UCSD-AML1 (cell line): ENCODE measurements around the gene TRRAP.
"Not testable (repeated sequence)": the region's sequence is repeated elsewhere in the genome, so short reads cannot be mapped to it uniquely, and the experiment has no call there.

Source experiments
- DNase-seq: peaks from one replicate; lab custom pipeline; 2025; ENCODE audit not compliant: unreplicated experiment; lab: John Stamatoyannopoulos, UW

TRRAP gene

GRCh38 chr7:99044858-99045257, 166.5 kb downstream of the TRRAP start:
- not testable (repeated sequence) for DNase-seq

- not testable (repeated sequence) for DNase-seq
These were observed 167.9 kb downstream of the TRRAP start for GRCh38 chr7:99046262-99046661.

DNA sequence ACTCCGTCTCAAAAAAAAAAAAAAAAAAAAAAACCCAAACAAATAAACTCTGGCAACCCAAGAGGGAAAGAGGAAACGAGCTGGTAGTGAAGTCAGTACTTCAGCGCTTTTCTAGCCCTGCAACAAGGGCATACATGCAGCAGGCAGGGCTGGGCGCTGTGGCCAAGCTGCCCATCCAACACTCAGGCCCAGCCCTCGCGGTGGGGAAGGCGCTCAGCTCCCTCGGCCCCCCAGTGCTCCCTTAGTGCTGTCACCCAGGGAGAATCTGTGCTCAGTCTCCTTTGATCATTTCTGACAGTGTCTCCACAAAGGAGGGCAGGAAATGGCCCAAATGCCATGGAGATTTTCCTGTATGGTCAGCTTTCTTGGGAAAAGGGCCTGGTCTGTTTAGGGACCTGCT, 168.4 kb downstream of the TRRAP start:
- DNase-seq, result no peak

DNA sequence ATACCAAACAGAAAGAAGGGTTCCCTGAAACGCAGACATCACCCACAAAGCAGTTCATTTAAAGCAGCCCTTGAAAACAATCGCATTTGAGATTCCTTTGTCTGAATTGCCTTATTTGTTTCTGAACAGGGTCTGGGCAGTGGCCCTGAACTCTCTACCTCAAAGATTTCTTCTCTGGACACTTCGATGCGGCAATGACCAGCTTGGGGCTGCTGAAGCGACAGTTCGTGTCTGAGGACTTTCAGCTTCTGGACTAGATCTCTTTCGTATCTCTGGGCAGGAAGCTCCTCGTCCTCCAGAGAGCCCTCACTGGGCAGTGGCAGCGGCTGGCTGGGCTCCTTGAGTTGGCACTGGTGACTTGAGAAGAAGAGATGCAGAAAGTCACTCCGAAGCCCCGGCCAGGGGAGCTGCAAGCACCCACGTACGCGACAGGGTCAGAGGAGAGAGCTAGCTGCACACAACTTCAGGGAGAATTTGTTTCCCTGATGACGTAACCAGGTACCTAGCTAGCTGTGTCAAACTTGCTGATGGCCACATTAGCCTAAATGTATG, 169.3 kb downstream of the TRRAP start:
- no peak for DNase-seq

DNA sequence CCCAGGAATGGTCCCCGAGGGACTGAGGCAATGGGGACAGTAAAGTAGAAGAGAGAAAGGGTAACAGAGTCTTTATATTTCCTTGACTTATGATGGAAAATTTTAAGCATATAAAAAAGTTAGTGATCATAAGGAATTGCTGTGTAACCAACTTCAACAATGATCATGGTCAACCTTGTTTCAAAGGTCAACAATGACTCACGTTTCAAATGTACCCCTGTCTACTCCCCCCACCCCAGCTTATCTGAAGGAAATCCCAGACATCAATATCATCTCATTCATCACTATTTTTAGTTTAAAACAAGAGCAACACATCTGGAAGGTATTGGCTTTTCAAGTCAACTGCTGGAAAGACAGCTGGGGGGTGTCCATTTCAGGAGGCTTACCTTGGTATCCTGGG, 172.6 kb downstream of the TRRAP start:
- DNase-seq, result no peak

GRCh38 chr7:99054781-99055180, 176.4 kb downstream of the TRRAP start:
- no peak for DNase-seq

DNA sequence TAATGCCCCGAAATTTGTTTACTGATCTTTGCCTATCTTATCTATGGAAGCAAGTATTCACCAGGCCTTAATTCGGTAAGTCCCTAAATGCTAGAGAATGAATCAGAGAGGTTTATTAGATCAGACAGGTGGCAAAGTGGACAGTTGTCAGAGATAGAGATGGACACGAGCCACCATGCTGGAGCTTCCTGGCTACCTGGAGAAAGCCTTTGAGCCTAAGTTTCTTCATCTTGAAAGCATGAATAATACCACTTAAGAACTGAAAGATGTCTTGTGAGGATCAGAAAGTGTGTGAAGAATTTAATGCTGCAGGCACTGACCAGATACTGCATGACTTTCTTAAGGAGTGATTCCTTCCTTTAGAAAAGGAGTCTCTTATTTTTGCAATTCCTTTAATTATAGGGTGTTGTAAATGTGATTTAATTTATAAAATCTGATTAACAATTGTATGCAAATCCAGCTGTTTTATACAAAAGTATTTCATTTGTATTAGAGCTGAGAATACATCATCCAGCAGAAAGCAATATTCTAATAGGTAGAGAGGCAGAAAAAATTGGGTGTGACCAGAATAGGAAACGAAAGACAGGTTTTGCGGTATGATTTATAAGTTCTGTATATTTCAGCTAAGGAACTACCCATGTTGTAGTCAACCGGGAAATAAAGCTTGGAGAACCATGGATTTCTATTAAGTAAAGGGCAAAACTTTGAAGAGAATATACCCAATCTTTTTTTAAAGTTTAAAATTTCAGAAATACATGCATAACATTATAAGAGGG, 182.9 kb downstream of the TRRAP start:
- no peak for DNase-seq
